ENCODE measurements around the gene HMOX1. TPM values are rescaled to one million over a fixed set of nuclear protein-coding genes. Genes with fewer than 3 reads are reported as not detected.
"Not testable (repeated sequence)": the region's sequence is repeated elsewhere in the genome, so short reads cannot be mapped to it uniquely, and the experiment has no call there.

Gene HMOX1
- total RNA-seq, 1 donor from 2014 or later = 27.1 TPM

DNA sequence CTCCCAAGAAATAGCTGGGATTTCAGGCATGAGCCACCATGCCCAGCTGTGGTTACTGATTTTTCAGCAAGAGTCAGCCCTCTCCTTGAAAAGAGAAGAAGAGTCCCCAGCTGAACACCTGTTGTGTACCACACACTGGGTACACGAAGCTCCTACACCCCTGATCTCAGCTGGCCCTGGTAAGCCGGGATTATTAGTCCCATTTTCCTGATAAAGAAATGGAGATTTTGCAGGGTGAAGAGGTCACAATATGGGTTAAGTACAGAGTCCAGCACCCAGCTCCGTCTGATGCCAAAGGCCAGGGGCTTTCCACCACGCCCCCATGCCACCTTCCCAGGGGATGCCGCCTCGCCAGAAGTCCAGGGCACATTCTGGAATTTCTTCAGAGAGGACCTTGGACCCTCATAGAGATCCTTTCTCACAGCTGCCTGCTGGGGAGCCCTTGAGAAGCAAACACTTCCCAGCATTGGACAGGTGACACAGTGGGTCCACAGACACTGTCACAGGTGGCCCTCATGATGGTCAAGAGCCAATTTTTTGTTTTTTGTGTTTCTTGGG is 19.8 kb upstream of the HMOX1 start:
- Histone ChIP-seq H3K9me3 (no peaks in the 10 kb centered on the region), H3K4me3 (no peak overlapping the region), H3K27me3 (peaks cover 12% of the 10 kb centered on the region), H3K4me1 (no peaks in the 10 kb centered on the region), H3K27ac (no peak overlapping the region), H3K36me3 (no peaks in the 10 kb centered on the region)
- TF ChIP-seq, protein P1, sequence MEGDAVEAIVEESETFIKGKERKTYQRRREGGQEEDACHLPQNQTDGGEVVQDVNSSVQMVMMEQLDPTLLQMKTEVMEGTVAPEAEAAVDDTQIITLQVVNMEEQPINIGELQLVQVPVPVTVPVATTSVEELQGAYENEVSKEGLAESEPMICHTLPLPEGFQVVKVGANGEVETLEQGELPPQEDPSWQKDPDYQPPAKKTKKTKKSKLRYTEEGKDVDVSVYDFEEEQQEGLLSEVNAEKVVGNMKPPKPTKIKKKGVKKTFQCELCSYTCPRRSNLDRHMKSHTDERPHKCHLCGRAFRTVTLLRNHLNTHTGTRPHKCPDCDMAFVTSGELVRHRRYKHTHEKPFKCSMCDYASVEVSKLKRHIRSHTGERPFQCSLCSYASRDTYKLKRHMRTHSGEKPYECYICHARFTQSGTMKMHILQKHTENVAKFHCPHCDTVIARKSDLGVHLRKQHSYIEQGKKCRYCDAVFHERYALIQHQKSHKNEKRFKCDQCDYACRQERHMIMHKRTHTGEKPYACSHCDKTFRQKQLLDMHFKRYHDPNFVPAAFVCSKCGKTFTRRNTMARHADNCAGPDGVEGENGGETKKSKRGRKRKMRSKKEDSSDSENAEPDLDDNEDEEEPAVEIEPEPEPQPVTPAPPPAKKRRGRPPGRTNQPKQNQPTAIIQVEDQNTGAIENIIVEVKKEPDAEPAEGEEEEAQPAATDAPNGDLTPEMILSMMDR (IDR thresholded peaks at IDR 0.05) = no peak
- intact Hi-C loops (cut with DNase I) = no loop called here
- no peak for DNase-seq (ENCODE audit: low spot score in 2 of 2)

GRCh38 chr22:35363566-35364086 is 17.3 kb upstream of the HMOX1 start:
- Histone ChIP-seq H3K4me3 (no peak overlapping the region), H3K36me3 (no peaks in the 10 kb centered on the region), H3K4me1 (no peaks in the 10 kb centered on the region), H3K27me3 (peaks cover 5% of the 10 kb centered on the region), H3K9me3 (no peaks in the 10 kb centered on the region), H3K27ac (no peak overlapping the region)
- DNase-seq (ENCODE audit: low spot score in 2 of 2) = no peak
- intact Hi-C loops (cut with DNase I) = no loop called here
- TF ChIP-seq, protein P1 (IDR thresholded peaks at IDR 0.05) = no peak

DNA sequence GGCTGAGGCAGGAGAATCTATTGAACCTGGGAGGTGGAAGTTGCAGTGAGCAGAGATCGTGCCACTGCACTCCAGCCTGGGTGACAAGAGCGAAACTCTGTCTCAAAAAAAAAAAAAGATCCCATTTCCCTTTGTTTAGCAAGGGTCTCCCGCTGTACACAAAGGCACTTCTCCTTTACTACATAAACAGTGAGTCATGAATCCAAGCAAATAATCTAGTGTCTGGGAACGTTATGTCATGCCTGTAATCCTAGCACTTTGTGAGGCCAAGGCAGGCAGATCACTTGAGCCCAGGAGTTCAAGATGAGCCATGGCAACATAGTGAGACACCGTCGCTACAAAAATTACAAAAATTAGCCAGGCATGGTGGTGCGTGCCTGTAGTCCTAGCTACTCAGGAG is 16.7 kb upstream of the HMOX1 start:
- H3K9me3 ChIP-seq; intact Hi-C loops (cut with DNase I); H3K36me3 ChIP-seq; H3K27ac ChIP-seq; H3K4me1 ChIP-seq; DNase-seq (ENCODE audit: low spot score in 2 of 2); H3K27me3 ChIP-seq; H3K4me3 ChIP-seq: not testable (repeated sequence)

GRCh38 chr22:35367331-35367886 is 13.5 kb upstream of the HMOX1 start:
- H3K4me3 ChIP-seq = no peak overlapping the region
- H3K27me3 ChIP-seq = peaks cover 2% of the 10 kb centered on the region
- no peak for DNase-seq (ENCODE audit: low spot score in 2 of 2)
- TF ChIP-seq, protein P1 (IDR thresholded peaks at IDR 0.05) = no peak
- H3K4me1 ChIP-seq = peaks cover 0 to 5% of the 10 kb centered on the region in 2 donors
- H3K27ac ChIP-seq = no peak overlapping the region
- H3K36me3 ChIP-seq = no peaks in the 10 kb centered on the region
- H3K9me3 ChIP-seq = no peaks in the 10 kb centered on the region
- intact Hi-C loops (cut with DNase I) = no loop called here

- Histone ChIP-seq H3K4me3 (no peak overlapping the region), H3K4me1 (peaks cover 0 to 6% of the 10 kb centered on the region in 2 donors), H3K9me3 (no peaks in the 10 kb centered on the region), H3K27me3 (no peaks in the 10 kb centered on the region), H3K27ac (no peak overlapping the region), H3K36me3 (no peaks in the 10 kb centered on the region)
- DNase-seq (ENCODE audit: low spot score in 2 of 2) = no peak
- TF ChIP-seq, protein P1 (IDR thresholded peaks at IDR 0.05) = no peak
- intact Hi-C loops (cut with DNase I) = no loop called here
Measured at GRCh38 chr22:35368386-35368785, 12.5 kb upstream of the HMOX1 start.

- H3K27me3 ChIP-seq = no peaks in the 10 kb centered on the region
- no peak for DNase-seq (ENCODE audit: low spot score in 2 of 2)
- H3K27ac ChIP-seq = no peak overlapping the region
- H3K9me3 ChIP-seq = no peaks in the 10 kb centered on the region
- TF ChIP-seq, protein P1 (IDR thresholded peaks at IDR 0.05) = no peak
- H3K4me1 ChIP-seq = peaks cover 0 to 6% of the 10 kb centered on the region in 2 donors
- H3K4me3 ChIP-seq = no peak overlapping the region
- no peaks in the 10 kb centered on the region for H3K36me3 ChIP-seq
- intact Hi-C loops (cut with DNase I) = no loop called here
Measured at GRCh38 chr22:35369996-35370395, 10.9 kb upstream of the HMOX1 start.
